ENCODE results near the gene B3GNT4. TPM values are rescaled to one million over a fixed set of nuclear protein-coding genes. Genes with fewer than 3 reads are reported as not detected.
"Not testable (repeated sequence)": the region's sequence is repeated elsewhere in the genome, so short reads cannot be mapped to it uniquely, and the experiment has no call there.

B3GNT4 gene
- total RNA-seq, 1 donor from 2014 or later = not detected

- DNase-seq (ENCODE audit: low spot score) = no peak
Measured at GRCh38 chr12:122187466-122187865, 16.0 kb upstream of the B3GNT4 start.

- DNase-seq (ENCODE audit: low spot score) = no peak
Measured at GRCh38 chr12:122189626-122190475, 13.7 kb upstream of the B3GNT4 start.

GRCh38 chr12:122190842-122191668, 12.5 kb upstream of the B3GNT4 start:
- no peak for DNase-seq (ENCODE audit: low spot score)

- DNase-seq (ENCODE audit: low spot score) = no peak
Measured at GRCh38 chr12:122192441-122192840, 11.1 kb upstream of the B3GNT4 start.

GRCh38 chr12:122194804-122195203, 8.7 kb upstream of the B3GNT4 start:
- DNase-seq (ENCODE audit: low spot score) = no peak

- no peak for DNase-seq (ENCODE audit: low spot score)
Measured at GRCh38 chr12:122195405-122195804, 8.1 kb upstream of the B3GNT4 start.

GRCh38 chr12:122197612-122197966, 5.9 kb upstream of the B3GNT4 start:
- DNase-seq (ENCODE audit: low spot score) = no peak

GRCh38 chr12:122199484-122200355, 3.8 kb upstream of the B3GNT4 start:
- no peak for DNase-seq (ENCODE audit: low spot score)

- no peak for DNase-seq (ENCODE audit: low spot score)
Measured at GRCh38 chr12:122200541-122201175, 2.9 kb upstream of the B3GNT4 start.

GRCh38 chr12:122201381-122201780, 2.1 kb upstream of the B3GNT4 start:
- no peak for DNase-seq (ENCODE audit: low spot score)

GRCh38 chr12:122202017-122202416, 1.5 kb upstream of the B3GNT4 start:
- DNase-seq (ENCODE audit: low spot score) = no peak

GRCh38 chr12:122202811-122203210, 698 bp upstream of the B3GNT4 start:
- DNase-seq (ENCODE audit: low spot score) = not testable (repeated sequence)

- no peak for DNase-seq (ENCODE audit: low spot score)
Measured at GRCh38 chr12:122204167-122205052, 901 bp downstream of the B3GNT4 start.

GRCh38 chr12:122205053-122205925, 1.8 kb downstream of the B3GNT4 start:
- no peak for DNase-seq (ENCODE audit: low spot score)

- no peak for DNase-seq (ENCODE audit: low spot score)
Measured at GRCh38 chr12:122206111-122206881, 2.8 kb downstream of the B3GNT4 start.

GRCh38 chr12:122206976-122207375, 3.5 kb downstream of the B3GNT4 start:
- DNase-seq (ENCODE audit: low spot score) = no peak

GRCh38 chr12:122207391-122207790, 3.9 kb downstream of the B3GNT4 start:
- no peak for DNase-seq (ENCODE audit: low spot score)

GRCh38 chr12:122208073-122208820, 4.7 kb downstream of the B3GNT4 start:
- DNase-seq (ENCODE audit: low spot score) = no peak

Measured in ureter (tissue), 1 donor.